HG03460 (cell line): Measurements from ENCODE around the gene DESI1.
"Not testable (repeated sequence)": the region's sequence is repeated elsewhere in the genome, so short reads cannot be mapped to it uniquely, and the experiment has no call there.

Source experiments
- ATAC-seq: cut with Tn5 transposase; IDR thresholded peaks from one replicate; pipeline ENCODE4 v1.9.1; 2021; ENCODE audit not compliant: unreplicated experiment

Gene DESI1

DNA sequence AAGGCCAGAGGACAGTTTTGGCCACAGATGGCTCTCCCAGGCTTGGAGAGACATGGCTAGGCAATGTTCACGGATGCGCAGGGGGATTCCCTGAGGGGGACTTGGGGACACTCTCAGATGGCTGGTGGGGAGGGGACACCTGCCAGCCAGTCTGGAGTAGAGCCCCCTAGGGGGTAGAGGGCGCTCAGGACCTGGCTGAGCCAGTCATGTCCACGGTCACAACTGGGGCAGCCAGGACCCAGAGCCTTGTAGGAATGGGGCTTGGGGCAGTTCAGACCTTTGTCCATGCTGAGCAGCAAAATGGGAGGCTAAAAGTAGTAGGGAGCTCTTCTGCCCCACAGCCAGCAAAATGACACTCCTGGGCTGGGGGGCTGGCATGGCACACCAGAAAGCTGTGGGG is 58.4 kb downstream of the DESI1 start:
- no peak for ATAC-seq

DNA sequence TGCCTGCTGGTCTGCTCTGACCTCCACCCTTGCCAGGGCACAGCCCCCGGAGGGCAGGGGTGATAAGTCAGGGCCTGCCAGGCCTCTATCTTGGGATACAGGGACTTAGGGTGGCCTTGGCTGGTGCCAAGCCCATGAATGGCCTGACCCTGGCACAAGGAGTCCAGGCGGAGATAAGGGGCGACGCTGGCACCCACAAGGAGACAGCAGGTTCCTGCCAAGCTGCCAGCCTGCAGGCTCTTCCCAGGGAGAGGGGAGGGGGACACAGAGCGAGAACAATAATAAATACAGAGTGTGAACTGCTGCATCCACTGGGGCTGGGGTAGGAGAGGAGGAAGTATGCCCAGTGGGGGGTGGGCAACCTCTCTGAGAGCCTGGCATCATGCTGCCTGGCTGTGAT is 59.1 kb downstream of the DESI1 start:
- no peak for ATAC-seq

- no peak for ATAC-seq
Measured at GRCh38 chr22:41561335-41561734, 59.5 kb downstream of the DESI1 start.

- no peak for ATAC-seq
Measured at GRCh38 chr22:41560095-41560471, 60.8 kb downstream of the DESI1 start.

GRCh38 chr22:41558241-41558630 is 62.6 kb downstream of the DESI1 start:
- ATAC-seq: not testable (repeated sequence)

DNA sequence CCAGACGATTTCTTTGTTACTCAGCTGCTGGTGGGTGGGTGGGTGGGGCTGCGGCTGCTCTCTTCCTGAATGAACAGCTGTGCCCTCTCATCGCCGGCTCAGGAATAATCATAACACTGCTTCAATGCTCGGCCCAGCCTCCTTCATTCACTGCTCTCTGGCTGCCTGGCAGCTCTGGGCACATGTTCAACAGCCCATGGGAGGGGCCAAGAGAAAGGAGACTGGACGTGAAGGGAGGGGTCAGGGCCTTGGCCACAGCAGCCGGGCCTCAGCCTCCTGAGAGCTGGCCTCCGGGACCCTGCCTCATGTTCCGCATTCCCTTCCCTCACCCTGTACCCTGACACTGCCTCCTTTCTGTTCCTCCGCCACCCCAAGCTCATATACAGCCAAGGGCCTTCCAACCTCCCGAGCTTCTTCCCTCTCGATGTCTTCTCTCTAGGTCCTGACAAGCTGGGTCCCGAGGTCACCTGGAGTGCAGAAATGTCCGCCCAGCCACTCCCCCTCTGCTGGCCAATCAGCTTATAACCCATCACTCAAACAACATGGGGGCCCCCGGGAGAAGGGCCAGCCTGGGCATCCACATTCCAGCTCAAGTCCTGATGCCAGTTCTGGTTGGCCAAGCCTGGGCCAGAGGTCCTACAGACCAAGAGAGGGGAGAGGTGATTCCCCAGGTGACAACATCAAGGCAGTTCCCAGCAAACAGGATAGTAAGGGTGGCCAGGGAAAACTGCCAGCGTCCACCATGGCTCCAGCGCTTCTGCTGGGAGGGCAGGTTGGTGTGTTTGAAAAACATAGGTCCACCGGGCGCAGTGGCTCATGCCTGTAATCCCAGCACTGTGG is 63.2 kb downstream of the DESI1 start:
- ATAC-seq: no peak

- ATAC-seq: no peak
Measured at GRCh38 chr22:41556561-41556960, 64.3 kb downstream of the DESI1 start.

DNA sequence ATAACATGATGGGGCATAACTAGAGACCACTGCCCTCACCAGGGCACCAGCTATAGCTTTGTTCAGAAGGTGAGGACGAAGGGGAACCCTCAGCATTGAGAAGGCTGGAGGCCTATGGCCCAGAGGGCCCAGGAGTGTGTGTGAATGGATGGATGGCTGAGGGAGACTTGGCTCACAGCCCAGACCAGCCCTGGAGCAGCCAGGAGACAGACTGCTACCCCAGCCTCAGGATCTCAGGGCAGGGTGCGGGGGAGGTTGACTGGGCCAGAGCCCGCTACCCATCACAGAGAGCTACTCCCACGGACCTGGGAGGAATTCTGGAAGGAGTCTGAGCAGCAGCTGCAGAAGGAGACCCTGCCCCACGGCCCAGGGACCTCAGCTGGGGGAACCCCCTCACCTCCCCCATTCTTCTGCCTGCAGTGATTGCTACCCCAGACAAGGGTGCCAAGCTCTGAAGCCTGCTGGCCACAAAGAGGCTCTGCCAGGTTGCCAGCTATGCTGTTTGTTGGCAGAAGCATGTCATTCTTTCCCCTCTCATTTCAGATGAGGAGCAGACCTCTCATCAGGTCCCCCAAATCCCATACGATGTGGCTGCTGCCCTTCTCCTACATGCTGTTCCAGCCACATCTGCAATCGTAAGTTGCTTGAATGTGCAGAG is 65.4 kb downstream of the DESI1 start:
- ATAC-seq: no peak

GRCh38 chr22:41551877-41552582 is 68.8 kb downstream of the DESI1 start:
- ATAC-seq: no peak

DNA sequence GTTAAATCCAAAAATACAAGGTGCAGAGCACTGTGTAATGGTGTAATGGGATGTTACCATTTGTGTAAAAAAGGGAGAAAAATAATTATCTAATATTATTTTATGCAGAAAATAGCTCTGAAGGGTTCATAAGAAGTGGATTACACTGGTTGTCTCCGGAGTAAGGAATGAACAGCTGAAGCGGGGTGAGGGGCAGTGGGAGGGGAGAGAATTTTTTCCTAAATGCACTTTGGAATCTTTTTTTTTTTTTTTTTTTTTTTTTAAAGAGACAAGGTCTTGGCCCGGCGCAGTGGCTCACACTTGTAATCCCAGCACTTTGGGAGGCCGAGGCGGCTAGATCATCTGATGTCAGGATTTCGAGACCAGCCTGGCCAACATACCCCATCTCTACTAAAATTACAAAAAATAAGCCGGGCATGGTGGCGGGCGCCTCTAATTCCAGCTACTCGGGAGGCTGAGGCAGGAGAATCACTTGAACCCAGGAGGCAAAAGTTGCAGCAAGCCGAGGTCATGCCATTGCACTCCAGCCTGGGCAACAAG is 69.8 kb downstream of the DESI1 start:
- no peak for ATAC-seq

- ATAC-seq: no peak
Measured at GRCh38 chr22:41548830-41549211, 72.0 kb downstream of the DESI1 start.
